ENCODE results near the gene SOD3. TPM values are rescaled to one million over a fixed set of nuclear protein-coding genes. Genes with fewer than 3 reads are reported as not detected.

SOD3 gene
- total and polyA plus RNA-seq, 9 of the 15 experiments (the other 6 are each of a cell fraction or from before 2014, with no cell fraction given) = 0.10 to 0.31 (median 0.24) TPM; not detected in 6

GRCh38 chr4:24753519-24753918 lies 41.9 kb upstream of the SOD3 start (continued):
- no peak for TF ChIP-seq CCNT2 (IDR thresholded peaks at IDR 0.05; ENCODE audit: borderline replicate concordance, extremely low read depth, insufficient read length, low read depth, low read length)
- no peak for TF ChIP-seq ZNF785 (CRISPR knock-in tag; IDR thresholded peaks at IDR 0.05)
- no peak for TF ChIP-seq HNRNPUL1 (IDR thresholded peaks at IDR 0.05; ENCODE audit: low read length)
- TF ChIP-seq XRCC5 (IDR thresholded peaks at IDR 0.05; ENCODE audit: low read depth, low read length) = no peak
- TF ChIP-seq ZNF57 (CRISPR knock-in tag; IDR thresholded peaks at IDR 0.05) = no peak
- TF ChIP-seq ETS2 (tag; IDR thresholded peaks at IDR 0.05; ENCODE audit: borderline replicate concordance, poor library complexity, severe bottlenecking) = no peak

- Histone ChIP-seq H3K9me3 (replicated peaks; ENCODE audit: control insufficient read depth, insufficient read depth, low read depth, low read length) (no peaks in the 10 kb centered on the region; the same call in 1 of the 2 replicates), H3K9ac (ENCODE audit: insufficient read depth in 1 of 2, low read depth in 2 of 2, low read length in 2 of 2) (no peak overlapping the region), H3K27ac (ENCODE audit: extremely low read depth, low read depth, low read length) (no peak overlapping the region), H3K4me1 (replicated peaks in 1 of 2; ENCODE audit: control insufficient read depth in 2 of 2, insufficient read depth in 2 of 2, low read length in 2 of 2) (no peaks in the 10 kb centered on the region), H3K4me2 (ENCODE audit: insufficient read depth, low read length) (no peak overlapping the region), H3K4me3 (no peak overlapping the region), H3K79me2 (ENCODE audit: control insufficient read depth, insufficient read depth, low read length) (no peaks in the 10 kb centered on the region), H3K27me3 (ENCODE audit: control insufficient read depth in 2 of 2, insufficient read depth in 2 of 2, low read length in 2 of 2) (no peaks in the 10 kb centered on the region), H4K20me1 (replicated peaks; ENCODE audit: control insufficient read depth, insufficient read depth, low read length) (no peaks in the 10 kb centered on the region), H2AFZ (ENCODE audit: low read depth, low read length) (no peak overlapping the region), H3K9me1 (ENCODE audit: control insufficient read depth, insufficient read depth, low read length) (no peaks in the 10 kb centered on the region), H3K36me3 (ENCODE audit: control insufficient read depth, insufficient read depth, low read length) (no peaks in the 10 kb centered on the region)
- 0% methylated on average over 3 of the region's 3 CpGs for WGBS (ENCODE audit: insufficient coverage, low coverage, missing lambda C conversion rate)
- TF ChIP-seq THAP7 (CRISPR knock-in tag; IDR thresholded peaks at IDR 0.05) (no peak), SRSF9 (IDR thresholded peaks at IDR 0.05; ENCODE audit: borderline replicate concordance, low read depth, low read length) (no peak), ZFP30 (CRISPR knock-in tag; IDR thresholded peaks at IDR 0.05; ENCODE audit: borderline replicate concordance) (no peak), KLF6 (CRISPR knock-in tag; IDR thresholded peaks at IDR 0.05; ENCODE audit: borderline replicate concordance) (no peak), ZNF23 (CRISPR knock-in tag; IDR thresholded peaks at IDR 0.05) (no peak)
- ChIA-PET POLR2A (no interaction called here), CTCF (ENCODE audit: low intra/inter-chr PET ratio) (no interaction called here)
- no peak for DNase-seq (ENCODE audit: extremely low read depth in 1 of 4, low spot score in 3 of 4)
- no peak for FAIRE-seq
- no TSS peak for BruUV-seq (replicated peaks)
- intact Hi-C loops (cut with micrococcal nuclease) (no loop called here), in situ Hi-C loops (cut with MboI) (no loop called here)
- ATAC-seq = no peak
These were observed 40.8 kb upstream of the SOD3 start for GRCh38 chr4:24754571-24754970.

All from K562 (cell line).